ENCODE results near the gene WBP1L.
A peak's percentile ranks its signal among the peaks of the same experiment; 100 is the strongest.

Gene WBP1L

GRCh38 chr10:102781090-102781920 lies 37.6 kb downstream of the WBP1L start:
- no peak for DNase-seq

- no peak for DNase-seq
These were observed 38.3 kb downstream of the WBP1L start for GRCh38 chr10:102781921-102782557.

GRCh38 chr10:102782673-102783551 lies 39.2 kb downstream of the WBP1L start:
- no peak for DNase-seq

GRCh38 chr10:102783568-102783967 lies 39.8 kb downstream of the WBP1L start:
- no peak for DNase-seq

- peak; percentile 80 for DNase-seq
These were observed 42.1 kb downstream of the WBP1L start for GRCh38 chr10:102785818-102786217.

GRCh38 chr10:102791754-102792395 lies 48.1 kb downstream of the WBP1L start:
- DNase-seq = no peak

- no peak for DNase-seq
These were observed 52.0 kb downstream of the WBP1L start for GRCh38 chr10:102795453-102796406.

GRCh38 chr10:102796407-102797176 lies 52.8 kb downstream of the WBP1L start:
- peak; percentile 73 for DNase-seq

- no peak for DNase-seq
These were observed 56.1 kb downstream of the WBP1L start for GRCh38 chr10:102799691-102800471.

- no peak for DNase-seq
These were observed 57.0 kb downstream of the WBP1L start for GRCh38 chr10:102800611-102801335.

- no peak for DNase-seq
These were observed 57.7 kb downstream of the WBP1L start for GRCh38 chr10:102801496-102801895.

GRCh38 chr10:102801978-102802377 lies 58.2 kb downstream of the WBP1L start:
- peak; percentile 47 for DNase-seq

GRCh38 chr10:102802920-102803534 lies 59.3 kb downstream of the WBP1L start:
- DNase-seq = peak; percentile 93

GRCh38 chr10:102804382-102805055 lies 60.8 kb downstream of the WBP1L start:
- peak; percentile 31 for DNase-seq

- DNase-seq = no peak
These were observed 64.6 kb downstream of the WBP1L start for GRCh38 chr10:102808380-102808779.

- DNase-seq = no peak
These were observed 67.6 kb downstream of the WBP1L start for GRCh38 chr10:102811346-102811745.

GRCh38 chr10:102812231-102812876 lies 68.6 kb downstream of the WBP1L start:
- peak; percentile 39 for DNase-seq

Measured in suppressor macrophage treated with lipopolysaccharide for 4 hours (primary cell).